HG02642 (cell line): ENCODE data around the gene SMOC2.
"Not testable (repeated sequence)": the region's sequence is repeated elsewhere in the genome, so short reads cannot be mapped to it uniquely, and the experiment has no call there.

Experiments used
- ATAC-seq: cut with Tn5 transposase; IDR thresholded peaks from one replicate; pipeline ENCODE4 v1.9.1; 2021; ENCODE audit warnings: mild to moderate bottlenecking; ENCODE audit not compliant: unreplicated experiment, poor library complexity

The SMOC2 gene

GRCh38 chr6:168585441-168585840 is 144.5 kb downstream of the SMOC2 start:
- no peak for ATAC-seq

- no peak for ATAC-seq
These were observed 148.3 kb downstream of the SMOC2 start for GRCh38 chr6:168589275-168589674.

GRCh38 chr6:168590406-168590805 is 149.4 kb downstream of the SMOC2 start:
- no peak for ATAC-seq

- no peak for ATAC-seq
These were observed 155.4 kb downstream of the SMOC2 start for GRCh38 chr6:168596344-168596743.

GRCh38 chr6:168597471-168597875 is 156.5 kb downstream of the SMOC2 start:
- ATAC-seq: no peak

- no peak for ATAC-seq
These were observed 157.5 kb downstream of the SMOC2 start for GRCh38 chr6:168598251-168599117.

- ATAC-seq: no peak
These were observed 158.1 kb downstream of the SMOC2 start for GRCh38 chr6:168599118-168599494.

GRCh38 chr6:168599769-168600330 is 158.9 kb downstream of the SMOC2 start:
- no peak for ATAC-seq

- ATAC-seq: no peak
These were observed 159.4 kb downstream of the SMOC2 start for GRCh38 chr6:168600381-168600780.

GRCh38 chr6:168601111-168601510 is 160.1 kb downstream of the SMOC2 start:
- ATAC-seq: no peak

- no peak for ATAC-seq
These were observed 160.6 kb downstream of the SMOC2 start for GRCh38 chr6:168601546-168601945.

GRCh38 chr6:168602576-168602975 is 161.6 kb downstream of the SMOC2 start:
- no peak for ATAC-seq

GRCh38 chr6:168603234-168603633 is 162.2 kb downstream of the SMOC2 start:
- no peak for ATAC-seq

GRCh38 chr6:168605964-168606363 is 165.0 kb downstream of the SMOC2 start:
- ATAC-seq: no peak

GRCh38 chr6:168606722-168607121 is 165.7 kb downstream of the SMOC2 start:
- ATAC-seq: no peak

- no peak for ATAC-seq
These were observed 166.5 kb downstream of the SMOC2 start for GRCh38 chr6:168607272-168608112.

- ATAC-seq: no peak
These were observed 167.1 kb downstream of the SMOC2 start for GRCh38 chr6:168608113-168608400.

- no peak for ATAC-seq
These were observed 168.2 kb downstream of the SMOC2 start for GRCh38 chr6:168609026-168609685.

GRCh38 chr6:168609914-168610490 is 169.0 kb downstream of the SMOC2 start:
- no peak for ATAC-seq

- ATAC-seq: not testable (repeated sequence)
These were observed 170.0 kb downstream of the SMOC2 start for GRCh38 chr6:168610966-168611365.
